DND-41 (cell line): ENCODE measurements around the gene LRRC27.

Experiments used
- ATAC-seq: fragments of 200-7000 bp; cut with Tn5 transposase; 3 replicates; pipeline ENCODE4 v1.9.1; 2021; ENCODE audit warnings: low read depth; ENCODE audit not compliant: insufficient read depth
- DNase-seq: peaks from one replicate; pipeline ENCODE4 v3.0.0-alpha.2; 2020
- H2AFZ ChIP-seq: 2 replicates; pipeline ENCODE4 v1.6.0; 2012; ENCODE audit warnings: low read depth, low read length
- H3K27ac ChIP-seq: 2 replicates; pipeline ENCODE4 v1.5.1; 2012; ENCODE audit warnings: low read length, inconsistent platforms
- H3K27me3 ChIP-seq: fragments of 200-600 bp; sonication (generic); 2 replicates; pipeline ENCODE4 v1.6.0; 2012; ENCODE audit warnings: low read length, mild to moderate bottlenecking, inconsistent platforms; ENCODE audit not compliant: insufficient read depth, poor library complexity
- H3K36me3 ChIP-seq: 2 replicates; pipeline ENCODE4 v1.5.1; 2012; ENCODE audit warnings: low read length, inconsistent platforms; ENCODE audit not compliant: insufficient read depth
- H3K4me1 ChIP-seq: 2 replicates; pipeline ENCODE4 v1.5.1; 2012; ENCODE audit warnings: mild to moderate bottlenecking, low read length; ENCODE audit not compliant: insufficient read depth
- H3K4me2 ChIP-seq: 2 replicates; pipeline ENCODE4 v1.6.0; 2012; ENCODE audit warnings: mild to moderate bottlenecking, moderate library complexity, low read length, inconsistent platforms; ENCODE audit not compliant: insufficient read depth
- H3K4me3 ChIP-seq, 2 experiments: fragments of 200-600 bp in 1 of 2; shearing (Covaris generic) in 1 of 2; 2 replicates each; pipeline ENCODE4 v1.5.1; 2012 to 2016; ENCODE audit warnings: inconsistent platforms in 2 of 2, low read length in 2 of 2, mild to moderate bottlenecking in 2 of 2, low read depth in 1 of 2, moderate library complexity in 1 of 2
- H3K79me2 ChIP-seq: 2 replicates; pipeline ENCODE4 v1.6.0; 2012; ENCODE audit warnings: low read length, inconsistent platforms; ENCODE audit not compliant: insufficient read depth
- H3K9ac ChIP-seq: 2 replicates; pipeline ENCODE4 v1.6.0; 2012; ENCODE audit warnings: low read depth, mild to moderate bottlenecking, inconsistent platforms, low read length, moderate library complexity
- H3K9me3 ChIP-seq: 2 replicates; pipeline ENCODE4 v1.5.1; 2012; ENCODE audit warnings: low read length, moderate library complexity, mild to moderate bottlenecking, inconsistent platforms; ENCODE audit not compliant: insufficient read depth, severe bottlenecking
- H4K20me1 ChIP-seq: 2 replicates; pipeline ENCODE4 v1.6.0; 2012; ENCODE audit warnings: low read length; ENCODE audit not compliant: insufficient read depth
- CTCF ChIP-seq: IDR thresholded peaks from 2 replicates; pipeline ENCODE4 v1.5.1; 2012; ENCODE audit warnings: borderline replicate concordance, low read length, moderate library complexity, mild to moderate bottlenecking; ENCODE audit not compliant: poor library complexity, severe bottlenecking; ENCODE audit errors: extremely low read depth
- EZH2 ChIP-seq: IDR thresholded peaks from 3 replicates; pipeline ENCODE4 v1.6.1; 2012; ENCODE audit warnings: borderline replicate concordance, low read depth, mild to moderate bottlenecking, moderate library complexity, low read length, inconsistent platforms; ENCODE audit not compliant: severe bottlenecking

The LRRC27 gene

GRCh38 chr10:132301371-132302330 lies 30.3 kb upstream of the LRRC27 start:
- no peaks in the 10 kb centered on the region for H3K79me2 ChIP-seq
- no peaks in the 10 kb centered on the region for H3K9me3 ChIP-seq
- H3K4me3 ChIP-seq = no peak overlapping the region
- H3K27ac ChIP-seq = no peak overlapping the region
- no peak for ATAC-seq
- no peak overlapping the region for H3K4me2 ChIP-seq
- no peak overlapping the region for H3K9ac ChIP-seq
- no peak overlapping the region for H2AFZ ChIP-seq
- no peak for TF ChIP-seq EZH2
- TF ChIP-seq CTCF = no peak
- H4K20me1 ChIP-seq = no peaks in the 10 kb centered on the region
- H3K36me3 ChIP-seq = no peaks in the 10 kb centered on the region
- DNase-seq = no peak
- no peaks in the 10 kb centered on the region for H3K27me3 ChIP-seq
- peaks cover 13% of the 10 kb centered on the region; the same call in 1 of the 2 replicates for H3K4me1 ChIP-seq

- Histone ChIP-seq H3K79me2 (no peaks in the 10 kb centered on the region), H3K9me3 (no peaks in the 10 kb centered on the region), H2AFZ (no peak overlapping the region), H3K4me1 (peaks cover 3% of the 10 kb centered on the region; the same call in 1 of the 2 replicates), H4K20me1 (no peaks in the 10 kb centered on the region), H3K27ac (no peak overlapping the region), H3K9ac (no peak overlapping the region), H3K4me2 (no peak overlapping the region), H3K4me3 (no peak overlapping the region), H3K36me3 (no peaks in the 10 kb centered on the region), H3K27me3 (no peaks in the 10 kb centered on the region)
- TF ChIP-seq EZH2 (no peak), CTCF (no peak)
- ATAC-seq (no peak), DNase-seq (no peak)
Observed at GRCh38 chr10:132302421-132303310, 29.3 kb upstream of the LRRC27 start.

GRCh38 chr10:132303361-132304115 lies 28.5 kb upstream of the LRRC27 start:
- Histone ChIP-seq H3K9ac (no peak overlapping the region), H3K4me2 (no peak overlapping the region), H3K4me1 (no peaks in the 10 kb centered on the region), H3K27ac (no peak overlapping the region), H3K4me3 (no peak overlapping the region), H3K79me2 (no peaks in the 10 kb centered on the region), H3K27me3 (no peaks in the 10 kb centered on the region), H3K36me3 (no peaks in the 10 kb centered on the region), H3K9me3 (no peaks in the 10 kb centered on the region), H2AFZ (no peak overlapping the region), H4K20me1 (no peaks in the 10 kb centered on the region)
- ATAC-seq (no peak), DNase-seq (no peak)
- TF ChIP-seq EZH2 (no peak), CTCF (no peak)
